ENCODE data around the gene MIDN. TPM values are rescaled to one million over a fixed set of nuclear protein-coding genes. Genes with fewer than 3 reads are reported as not detected.
A peak's percentile ranks its signal among the peaks of the same experiment; 100 is the strongest.

The MIDN gene
- polyA plus RNA-seq, 1 donor from 2014 or later = 24.8 TPM

DNA sequence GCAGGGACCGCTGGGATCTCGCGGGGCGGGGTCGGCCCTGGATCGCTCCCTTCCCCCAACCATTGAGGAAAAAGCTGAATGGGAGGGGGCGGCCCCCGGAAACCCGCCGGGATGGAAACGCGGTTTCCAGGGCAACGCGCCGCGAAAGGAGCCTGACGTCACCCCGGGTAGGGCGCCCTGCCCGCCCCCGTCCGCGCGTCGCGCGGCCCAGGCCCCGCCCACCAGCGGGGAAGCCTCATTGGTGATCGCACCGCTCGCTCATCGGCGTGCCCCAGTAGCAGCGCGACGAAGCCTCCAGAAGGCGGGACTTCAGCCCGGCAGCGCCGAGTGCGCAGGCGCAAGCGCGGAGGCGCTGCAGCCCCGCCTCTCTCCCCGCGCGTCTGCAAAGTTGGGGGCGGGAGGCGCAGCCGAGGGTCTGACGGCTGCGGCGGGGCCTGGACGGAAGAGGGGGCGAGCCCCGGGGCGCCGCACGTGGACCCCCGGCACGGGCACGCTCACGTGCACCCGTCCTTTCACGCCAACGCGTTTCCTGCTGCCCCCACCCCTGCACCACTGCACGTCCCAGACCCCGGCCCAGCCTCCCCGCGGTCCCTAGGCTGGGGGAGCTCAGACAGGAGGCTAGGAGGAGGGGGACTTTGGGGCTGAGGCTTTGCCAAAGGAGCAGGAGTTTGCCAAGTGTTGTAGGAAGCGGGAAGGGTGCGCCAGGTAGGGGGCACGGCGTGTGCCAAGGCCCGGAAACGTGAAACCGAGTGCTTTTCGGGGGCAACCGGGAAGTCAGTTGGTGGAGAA lies 12.6 kb downstream of the MIDN start:
- H2AFZ ChIP-seq (ENCODE audit: low read depth, low read length) = peak overlapping the region; percentile 49
- no peaks in the 10 kb centered on the region for H3K27me3 ChIP-seq (ENCODE audit: insufficient read depth, low read depth, low read length)
- no peaks in the 10 kb centered on the region for H3K36me3 ChIP-seq (ENCODE audit: insufficient read depth, low read length)
- peak overlapping the region; percentile 95 for H3K9ac ChIP-seq (ENCODE audit: low read length)
- TF ChIP-seq, protein P1, sequence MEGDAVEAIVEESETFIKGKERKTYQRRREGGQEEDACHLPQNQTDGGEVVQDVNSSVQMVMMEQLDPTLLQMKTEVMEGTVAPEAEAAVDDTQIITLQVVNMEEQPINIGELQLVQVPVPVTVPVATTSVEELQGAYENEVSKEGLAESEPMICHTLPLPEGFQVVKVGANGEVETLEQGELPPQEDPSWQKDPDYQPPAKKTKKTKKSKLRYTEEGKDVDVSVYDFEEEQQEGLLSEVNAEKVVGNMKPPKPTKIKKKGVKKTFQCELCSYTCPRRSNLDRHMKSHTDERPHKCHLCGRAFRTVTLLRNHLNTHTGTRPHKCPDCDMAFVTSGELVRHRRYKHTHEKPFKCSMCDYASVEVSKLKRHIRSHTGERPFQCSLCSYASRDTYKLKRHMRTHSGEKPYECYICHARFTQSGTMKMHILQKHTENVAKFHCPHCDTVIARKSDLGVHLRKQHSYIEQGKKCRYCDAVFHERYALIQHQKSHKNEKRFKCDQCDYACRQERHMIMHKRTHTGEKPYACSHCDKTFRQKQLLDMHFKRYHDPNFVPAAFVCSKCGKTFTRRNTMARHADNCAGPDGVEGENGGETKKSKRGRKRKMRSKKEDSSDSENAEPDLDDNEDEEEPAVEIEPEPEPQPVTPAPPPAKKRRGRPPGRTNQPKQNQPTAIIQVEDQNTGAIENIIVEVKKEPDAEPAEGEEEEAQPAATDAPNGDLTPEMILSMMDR (IDR thresholded peaks at IDR 0.05; ENCODE audit: poor library complexity, severe bottlenecking) = no peak
- TF ChIP-seq MXI1 (conservative IDR thresholded peaks at IDR 0.05; ENCODE audit: poor library complexity, severe bottlenecking) (peak; percentile 89), EP300 (conservative IDR thresholded peaks at IDR 0.05; ENCODE audit: poor library complexity, severe bottlenecking) (peak; percentile 54), SMC3 (conservative IDR thresholded peaks at IDR 0.05; ENCODE audit: poor library complexity) (peak; percentile 36), EZH2 (IDR thresholded peaks at IDR 0.05; ENCODE audit: borderline replicate concordance, insufficient read depth, low read length, poor library complexity, severe bottlenecking) (no peak), TAF1 (IDR thresholded peaks at IDR 0.05; ENCODE audit: low read depth) (peak; percentile 34), POLR2AphosphoS5 (IDR thresholded peaks at IDR 0.05) (peak; percentile 86), RAD21 (conservative IDR thresholded peaks at IDR 0.05) (no peak)
- TF ChIP-seq, protein P2, sequence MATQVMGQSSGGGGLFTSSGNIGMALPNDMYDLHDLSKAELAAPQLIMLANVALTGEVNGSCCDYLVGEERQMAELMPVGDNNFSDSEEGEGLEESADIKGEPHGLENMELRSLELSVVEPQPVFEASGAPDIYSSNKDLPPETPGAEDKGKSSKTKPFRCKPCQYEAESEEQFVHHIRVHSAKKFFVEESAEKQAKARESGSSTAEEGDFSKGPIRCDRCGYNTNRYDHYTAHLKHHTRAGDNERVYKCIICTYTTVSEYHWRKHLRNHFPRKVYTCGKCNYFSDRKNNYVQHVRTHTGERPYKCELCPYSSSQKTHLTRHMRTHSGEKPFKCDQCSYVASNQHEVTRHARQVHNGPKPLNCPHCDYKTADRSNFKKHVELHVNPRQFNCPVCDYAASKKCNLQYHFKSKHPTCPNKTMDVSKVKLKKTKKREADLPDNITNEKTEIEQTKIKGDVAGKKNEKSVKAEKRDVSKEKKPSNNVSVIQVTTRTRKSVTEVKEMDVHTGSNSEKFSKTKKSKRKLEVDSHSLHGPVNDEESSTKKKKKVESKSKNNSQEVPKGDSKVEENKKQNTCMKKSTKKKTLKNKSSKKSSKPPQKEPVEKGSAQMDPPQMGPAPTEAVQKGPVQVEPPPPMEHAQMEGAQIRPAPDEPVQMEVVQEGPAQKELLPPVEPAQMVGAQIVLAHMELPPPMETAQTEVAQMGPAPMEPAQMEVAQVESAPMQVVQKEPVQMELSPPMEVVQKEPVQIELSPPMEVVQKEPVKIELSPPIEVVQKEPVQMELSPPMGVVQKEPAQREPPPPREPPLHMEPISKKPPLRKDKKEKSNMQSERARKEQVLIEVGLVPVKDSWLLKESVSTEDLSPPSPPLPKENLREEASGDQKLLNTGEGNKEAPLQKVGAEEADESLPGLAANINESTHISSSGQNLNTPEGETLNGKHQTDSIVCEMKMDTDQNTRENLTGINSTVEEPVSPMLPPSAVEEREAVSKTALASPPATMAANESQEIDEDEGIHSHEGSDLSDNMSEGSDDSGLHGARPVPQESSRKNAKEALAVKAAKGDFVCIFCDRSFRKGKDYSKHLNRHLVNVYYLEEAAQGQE (IDR thresholded peaks at IDR 0.05; ENCODE audit: borderline replicate concordance) = peak; percentile 28
- peak overlapping the region; percentile 94 for H3K4me2 ChIP-seq (ENCODE audit: low read length)
- peak overlapping the region; percentile 83 for H3K4me3 ChIP-seq (ENCODE audit: low read length)
- no peaks in the 10 kb centered on the region for H3K9me2 ChIP-seq (ENCODE audit: insufficient read depth, low read length)
- H3K27ac ChIP-seq (ENCODE audit: low read length) = peak overlapping the region; percentile 98
- peaks cover 35% of the 10 kb centered on the region for H3K79me2 ChIP-seq (replicated peaks; ENCODE audit: insufficient read depth, low read length)
- no peaks in the 10 kb centered on the region for H3F3A ChIP-seq (ENCODE audit: insufficient read depth, low read length, poor library complexity, severe bottlenecking)
- no peaks in the 10 kb centered on the region for H3K9me3 ChIP-seq (ENCODE audit: low read length)
- no peaks in the 10 kb centered on the region for H4K20me1 ChIP-seq (ENCODE audit: insufficient read depth)

DNA sequence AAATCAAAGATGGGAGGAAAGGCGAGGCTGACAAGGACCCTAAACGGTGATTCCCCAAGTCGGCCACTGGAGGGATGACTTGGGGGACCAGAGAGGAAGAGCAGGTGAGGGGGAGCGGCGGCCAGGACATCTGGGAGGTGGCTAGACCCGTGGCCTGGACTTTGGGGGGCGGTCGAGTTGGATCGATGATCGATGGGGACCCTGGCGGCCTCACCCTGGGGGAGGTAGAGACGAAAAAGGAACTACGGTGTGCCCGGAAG lies 13.1 kb downstream of the MIDN start:
- Histone ChIP-seq H4K20me1 (ENCODE audit: insufficient read depth) (no peaks in the 10 kb centered on the region), H3K27ac (ENCODE audit: low read length) (peak overlapping the region; percentile 98), H3K9ac (ENCODE audit: low read length) (peak overlapping the region; percentile 95), H3K9me2 (ENCODE audit: insufficient read depth, low read length) (no peaks in the 10 kb centered on the region), H3K27me3 (ENCODE audit: insufficient read depth, low read depth, low read length) (no peaks in the 10 kb centered on the region), H3K9me3 (ENCODE audit: low read length) (no peaks in the 10 kb centered on the region), H3K4me3 (ENCODE audit: low read length) (peak overlapping the region; percentile 83), H3K79me2 (replicated peaks; ENCODE audit: insufficient read depth, low read length) (peaks cover 35% of the 10 kb centered on the region), H3F3A (ENCODE audit: insufficient read depth, low read length, poor library complexity, severe bottlenecking) (no peaks in the 10 kb centered on the region), H2AFZ (ENCODE audit: low read depth, low read length) (peak overlapping the region; percentile 49), H3K36me3 (ENCODE audit: insufficient read depth, low read length) (no peaks in the 10 kb centered on the region), H3K4me2 (ENCODE audit: low read length) (peak overlapping the region; percentile 94)
- TF ChIP-seq POLR2AphosphoS5 (IDR thresholded peaks at IDR 0.05) (no peak), TAF1 (IDR thresholded peaks at IDR 0.05; ENCODE audit: low read depth) (no peak)
- TF ChIP-seq, protein P1 (IDR thresholded peaks at IDR 0.05; ENCODE audit: poor library complexity, severe bottlenecking) = peak; percentile 51
